Trophoblast cell (in vitro differentiated cells and primary cell): ENCODE data around the gene TRAPPC12.

Experiments
- DNase-seq, 2 donors: peaks; one replicate each; pipeline ENCODE4 v3.0.0-alpha.2; 2016
- H2AFZ ChIP-seq: 2 replicates; pipeline ENCODE4 v1.6.1; 2013; ENCODE audit warnings: low read length, moderate library complexity, mild to moderate bottlenecking; ENCODE audit not compliant: insufficient read depth, poor library complexity
- H2AK5ac ChIP-seq: 2 replicates; pipeline ENCODE4 v1.6.1; 2013; ENCODE audit warnings: mild to moderate bottlenecking, low read length
- H2BK120ac ChIP-seq: 2 replicates; pipeline ENCODE4 v1.6.1; 2013; ENCODE audit warnings: low read length, mild to moderate bottlenecking, moderate library complexity; ENCODE audit not compliant: insufficient read depth, poor library complexity
- H2BK12ac ChIP-seq: 2 replicates; pipeline ENCODE4 v1.6.1; 2013; ENCODE audit warnings: mild to moderate bottlenecking, low read length, moderate library complexity
- H2BK5ac ChIP-seq: 2 replicates; pipeline ENCODE4 v1.6.1; 2013; ENCODE audit warnings: low read length, low read depth, moderate library complexity, mild to moderate bottlenecking; ENCODE audit not compliant: poor library complexity
- H3K14ac ChIP-seq: 2 replicates; pipeline ENCODE4 v1.6.1; 2013; ENCODE audit warnings: mild to moderate bottlenecking, low read length
- H3K18ac ChIP-seq: 2 replicates; pipeline ENCODE4 v1.6.1; 2013; ENCODE audit warnings: mild to moderate bottlenecking, low read length
- H3K23ac ChIP-seq: 2 replicates; pipeline ENCODE4 v1.6.1; 2013; ENCODE audit warnings: low read length
- H3K27ac ChIP-seq: 2 replicates; pipeline ENCODE4 v1.5.1; 2013; ENCODE audit warnings: low read depth, mild to moderate bottlenecking, inconsistent platforms, low read length, moderate library complexity
- H3K27me3 ChIP-seq: 2 replicates; pipeline ENCODE4 v1.6.1; 2013; ENCODE audit warnings: inconsistent platforms, mild to moderate bottlenecking, low read length, moderate library complexity; ENCODE audit not compliant: insufficient read depth
- H3K36me3 ChIP-seq, 2 experiments: 1 replicate in 1 of 2; 2 replicates in 1 of 2; pipeline ENCODE4 v1.6.1; 2013; ENCODE audit warnings: low read length in 2 of 2, mild to moderate bottlenecking in 2 of 2, moderate library complexity in 1 of 2; ENCODE audit not compliant: insufficient read depth in 2 of 2, control insufficient read depth in 1 of 2
- H3K4ac ChIP-seq: 2 replicates; pipeline ENCODE4 v1.6.1; 2013; ENCODE audit warnings: low read depth, mild to moderate bottlenecking, low read length, moderate library complexity
- H3K4me1 ChIP-seq, 2 experiments: 1 replicate in 1 of 2; 2 replicates in 1 of 2; pipeline ENCODE4 v1.6.1; 2013; ENCODE audit warnings: low read length in 2 of 2, mild to moderate bottlenecking in 2 of 2, moderate library complexity in 1 of 2; ENCODE audit not compliant: insufficient read depth in 2 of 2, control insufficient read depth in 1 of 2
- H3K4me2 ChIP-seq: 2 replicates; pipeline ENCODE4 v1.6.1; 2013; ENCODE audit warnings: inconsistent platforms, mild to moderate bottlenecking, low read length, moderate library complexity
- H3K4me3 ChIP-seq: 2 replicates; pipeline ENCODE4 v1.5.1; 2013; ENCODE audit warnings: mild to moderate bottlenecking, low read depth, low read length, inconsistent platforms
- H3K79me1 ChIP-seq: one replicate; pipeline ENCODE4 v1.6.1; 2013; ENCODE audit warnings: low read length
- H3K79me2 ChIP-seq: 2 replicates; pipeline ENCODE4 v1.6.1; 2013; ENCODE audit warnings: low read length, mild to moderate bottlenecking; ENCODE audit not compliant: control insufficient read depth, insufficient read depth, poor library complexity
- H3K9ac ChIP-seq: 2 replicates; pipeline ENCODE4 v1.6.1; 2013; ENCODE audit warnings: mild to moderate bottlenecking, low read length
- H3K9me3 ChIP-seq: 2 replicates; pipeline ENCODE4 v1.6.1; 2013; ENCODE audit warnings: low read depth, mild to moderate bottlenecking, control low read depth, inconsistent platforms, low read length; ENCODE audit not compliant: insufficient read depth
- H4K12ac ChIP-seq: 2 replicates; pipeline ENCODE4 v1.6.1; 2013; ENCODE audit warnings: low read depth, mild to moderate bottlenecking, low read length, moderate library complexity
- H4K8ac ChIP-seq: 2 replicates; pipeline ENCODE4 v1.6.1; 2013; ENCODE audit warnings: low read depth, mild to moderate bottlenecking, low read length, moderate library complexity
- H4K91ac ChIP-seq: one replicate; pipeline ENCODE4 v1.6.1; 2013; ENCODE audit warnings: low read depth, mild to moderate bottlenecking, low read length, moderate library complexity
- WGBS: extraction: QIAGEN DNeasy Blood & Tissue Kit; methylation state at CpG from one replicate; pipeline ENCODE4 v1.1.7; 2013; ENCODE audit warnings: missing lambda C conversion rate; ENCODE audit not compliant: insufficient read length, insufficient coverage; ENCODE audit errors: extremely low coverage; 5-methylcytosine and 5-hydroxymethylcytosine counted together

The TRAPPC12 gene

DNA sequence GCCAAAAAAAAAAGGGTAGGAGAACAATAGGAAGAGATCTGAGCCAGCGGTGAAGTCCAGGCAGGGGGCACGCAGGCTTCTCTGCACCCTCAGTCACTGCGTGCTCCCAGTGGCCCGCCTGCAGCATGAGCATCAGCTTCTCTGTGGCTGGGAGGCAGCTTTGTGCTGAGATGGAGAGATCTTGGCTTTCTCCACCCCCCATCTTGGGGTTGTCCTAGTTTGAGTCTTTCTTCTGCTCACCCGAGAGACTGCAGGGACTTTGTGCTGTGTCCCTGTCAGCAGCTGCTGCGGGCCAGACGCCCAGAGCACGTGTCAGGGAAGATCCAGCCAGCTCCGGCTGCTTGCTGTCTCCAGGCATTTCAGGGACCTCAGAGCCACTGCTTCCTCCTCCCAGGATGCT, 20.3 kb downstream of the TRAPPC12 start:
- no peak overlapping the region for H2BK120ac ChIP-seq
- no peak overlapping the region for H4K91ac ChIP-seq
- no peak overlapping the region for H4K12ac ChIP-seq
- H3K4ac ChIP-seq, result no peak overlapping the region
- peaks cover 16 to 23% of the 10 kb centered on the region in 2 experiments for H3K36me3 ChIP-seq
- H3K18ac ChIP-seq, result no peak overlapping the region
- H3K23ac ChIP-seq, result no peak overlapping the region
- no peaks in the 10 kb centered on the region for H3K27me3 ChIP-seq
- H3K4me3 ChIP-seq, result no peak overlapping the region
- no peaks in the 10 kb centered on the region for H3K79me2 ChIP-seq
- no peaks in the 10 kb centered on the region for H3K4me1 ChIP-seq
- no peak overlapping the region for H3K4me2 ChIP-seq
- no peak for DNase-seq
- H2AFZ ChIP-seq, result no peak overlapping the region
- no peak overlapping the region for H3K27ac ChIP-seq
- H2AK5ac ChIP-seq, result no peak overlapping the region
- no peak overlapping the region for H2BK5ac ChIP-seq
- no CpG with 5 or more reads among the region's 9 CpGs for WGBS
- H3K79me1 ChIP-seq, result no peaks in the 10 kb centered on the region
- H3K9me3 ChIP-seq, result peaks cover 3% of the 10 kb centered on the region
- H3K14ac ChIP-seq, result no peak overlapping the region
- H2BK12ac ChIP-seq, result no peak overlapping the region
- no peak overlapping the region for H4K8ac ChIP-seq
- no peak overlapping the region for H3K9ac ChIP-seq

DNA sequence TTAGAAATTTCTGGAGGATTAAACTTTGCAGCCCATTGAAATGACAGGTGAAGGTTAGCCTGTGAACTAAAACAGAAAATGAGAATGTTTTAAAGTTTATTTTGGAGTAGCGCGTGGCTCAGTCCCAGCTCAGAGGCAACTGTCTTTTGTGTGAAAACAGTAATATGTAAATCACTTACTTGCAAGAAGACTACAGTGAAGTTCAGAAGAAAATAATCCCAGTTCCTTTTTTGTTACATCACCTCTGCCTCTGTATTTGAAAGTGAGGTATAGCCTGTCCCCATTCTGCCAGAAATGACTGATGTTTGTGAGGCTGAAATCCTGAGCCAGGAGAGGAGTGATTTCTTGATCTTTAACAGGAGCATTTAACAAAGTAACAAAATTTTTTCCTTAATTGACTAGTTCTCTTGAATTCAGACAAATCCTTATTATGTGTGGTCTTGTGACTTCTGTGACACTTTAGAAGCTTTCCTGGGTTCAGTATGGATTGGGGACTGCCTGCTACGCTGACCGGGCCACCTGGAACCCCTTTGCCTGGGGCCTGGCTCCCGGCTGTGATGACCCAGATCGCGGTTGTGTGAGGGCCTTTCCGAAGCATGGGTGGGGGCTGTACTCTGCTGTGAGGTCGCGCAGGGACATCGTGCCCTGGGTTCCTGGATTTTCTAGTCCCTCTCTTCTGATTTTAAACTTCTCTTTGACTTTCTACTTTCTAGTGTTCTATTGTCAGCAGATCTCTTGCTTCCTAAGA, 24.3 kb downstream of the TRAPPC12 start:
- no peak overlapping the region for H2BK120ac ChIP-seq
- H2BK12ac ChIP-seq, result no peak overlapping the region
- H3K79me2 ChIP-seq, result no peaks in the 10 kb centered on the region
- no peaks in the 10 kb centered on the region for H3K79me1 ChIP-seq
- no peak overlapping the region for H2AK5ac ChIP-seq
- H3K4me3 ChIP-seq, result no peak overlapping the region
- H3K4me1 ChIP-seq, result no peaks in the 10 kb centered on the region
- H3K14ac ChIP-seq, result no peak overlapping the region
- no peaks in the 10 kb centered on the region for H3K27me3 ChIP-seq
- DNase-seq, result no peak
- no peak overlapping the region for H2AFZ ChIP-seq
- no peak overlapping the region for H3K4ac ChIP-seq
- H3K9me3 ChIP-seq, result no peaks in the 10 kb centered on the region
- H3K27ac ChIP-seq, result no peak overlapping the region
- H3K36me3 ChIP-seq, result peaks cover 10 to 26% of the 10 kb centered on the region in 2 experiments
- H3K18ac ChIP-seq, result no peak overlapping the region
- H4K12ac ChIP-seq, result no peak overlapping the region
- WGBS, result no CpG with 5 or more reads among the region's 11 CpGs
- no peak overlapping the region for H3K23ac ChIP-seq
- no peak overlapping the region for H4K8ac ChIP-seq
- no peak overlapping the region for H4K91ac ChIP-seq
- H3K4me2 ChIP-seq, result no peak overlapping the region
- no peak overlapping the region for H2BK5ac ChIP-seq
- no peak overlapping the region for H3K9ac ChIP-seq

DNA sequence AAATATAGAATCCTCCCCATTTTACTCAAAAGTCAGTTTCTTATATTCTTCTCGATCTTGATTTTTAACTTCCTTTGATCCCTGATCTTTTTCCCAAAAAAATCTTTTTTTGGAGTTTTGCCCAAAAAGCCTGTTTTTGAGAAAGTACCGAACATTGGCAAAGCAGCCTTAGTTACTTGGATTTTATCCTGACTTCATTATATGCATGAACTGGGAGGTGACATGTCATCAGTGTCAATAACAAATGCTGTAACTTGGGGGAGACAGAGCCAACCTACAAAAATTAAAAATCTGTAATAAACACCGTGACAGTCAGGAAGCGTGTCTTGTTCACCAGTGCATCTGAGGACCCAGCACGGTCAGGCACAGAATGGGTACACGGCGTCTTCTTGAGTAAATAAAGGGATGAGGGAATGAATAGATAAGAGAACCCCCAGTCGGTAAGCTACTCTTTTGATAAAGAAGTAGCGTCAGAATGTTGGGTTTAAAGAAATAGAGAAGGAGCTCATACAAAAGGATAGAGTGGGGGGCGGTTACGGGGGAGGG, 24.9 kb downstream of the TRAPPC12 start:
- Histone ChIP-seq H2BK120ac (no peak overlapping the region), H3K27me3 (no peaks in the 10 kb centered on the region), H2BK12ac (no peak overlapping the region), H4K8ac (no peak overlapping the region), H4K91ac (no peak overlapping the region), H3K4me2 (no peak overlapping the region), H4K12ac (no peak overlapping the region), H3K79me2 (no peaks in the 10 kb centered on the region), H2BK5ac (no peak overlapping the region), H3K9me3 (no peaks in the 10 kb centered on the region), H3K9ac (no peak overlapping the region), H3K23ac (no peak overlapping the region), H3K4me3 (no peak overlapping the region), H3K27ac (no peak overlapping the region), H3K4ac (no peak overlapping the region), H3K4me1 (no peaks in the 10 kb centered on the region), H3K79me1 (no peaks in the 10 kb centered on the region), H3K14ac (no peak overlapping the region), H3K18ac (no peak overlapping the region), H2AK5ac (no peak overlapping the region), H3K36me3 (peaks cover 10 to 27% of the 10 kb centered on the region in 2 experiments), H2AFZ (no peak overlapping the region)
- no CpG with 5 or more reads among the region's 11 CpGs for WGBS
- DNase-seq, result no peak

DNA sequence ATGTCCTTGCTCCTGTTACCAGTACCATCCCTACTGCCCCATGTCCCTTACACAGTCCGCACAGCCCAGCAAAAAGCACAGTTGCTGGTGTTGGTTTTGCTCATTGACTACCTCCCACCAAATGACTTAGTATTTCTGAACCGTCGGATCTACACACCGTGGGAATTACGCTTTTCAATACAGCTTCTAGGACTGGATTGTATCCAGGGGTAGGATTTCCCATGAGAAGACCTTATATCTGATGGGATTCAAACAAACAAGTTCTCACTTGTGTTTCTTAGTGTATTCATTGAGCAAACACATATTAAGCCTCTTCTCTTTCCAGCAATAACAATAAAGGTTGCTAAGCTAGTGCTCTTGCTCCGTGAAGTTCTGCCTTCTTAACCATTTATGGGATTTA, 25.8 kb downstream of the TRAPPC12 start:
- Histone ChIP-seq H3K27me3 (no peaks in the 10 kb centered on the region), H2AFZ (no peak overlapping the region), H3K4me3 (no peak overlapping the region), H3K27ac (no peak overlapping the region), H3K79me2 (no peaks in the 10 kb centered on the region), H4K12ac (no peak overlapping the region), H2BK120ac (no peak overlapping the region), H3K4me2 (no peak overlapping the region), H3K9ac (no peak overlapping the region), H3K4ac (no peak overlapping the region), H4K8ac (no peak overlapping the region), H3K9me3 (no peaks in the 10 kb centered on the region), H3K14ac (no peak overlapping the region), H2BK12ac (no peak overlapping the region), H3K18ac (no peak overlapping the region), H2AK5ac (no peak overlapping the region), H4K91ac (no peak overlapping the region), H3K79me1 (no peaks in the 10 kb centered on the region), H3K36me3 (peaks cover 11 to 26% of the 10 kb centered on the region in 2 experiments), H2BK5ac (no peak overlapping the region), H3K4me1 (no peaks in the 10 kb centered on the region), H3K23ac (no peak overlapping the region)
- WGBS, result no CpG with 5 or more reads among the region's 6 CpGs
- DNase-seq, result no peak
